K562 (cell line): Measurements from ENCODE around the gene ANO8. TPM values are rescaled to one million over a fixed set of nuclear protein-coding genes. Genes with fewer than 3 reads are reported as not detected.
A peak's percentile ranks its signal among the peaks of the same experiment; 100 is the strongest.

ENCODE experiments used
- BHLHE40 ChIP-seq: IDR thresholded peaks from 2 replicates; pipeline ENCODE4 v1.6.1; 2011; ENCODE audit warnings: low read length, improper control_type of control experiment
- CBFA2T3 ChIP-seq: fragments of 450-650 bp; IDR thresholded peaks from 2 replicates; pipeline ENCODE4 v1.6.1; 2017
- ESRRB ChIP-seq: fragments of 250-450 bp; sonication (Bioruptor Pico); IDR thresholded peaks from 2 replicates; pipeline ENCODE4 v1.5.0; 2020; ENCODE audit warnings: mild to moderate bottlenecking, moderate library complexity, borderline replicate concordance
- FOSL1 ChIP-seq: fragments of 200-800 bp; sonication (Bioruptor generic); conservative IDR thresholded peaks from 2 replicates; pipeline ENCODE4 v1.6.1; 2016; ENCODE audit warnings: missing genetic modification characterization, missing compliant biosample characterization
- IRF1 ChIP-seq: sonication (generic); formaldehyde crosslinking; IDR thresholded peaks from 2 replicates; pipeline ENCODE4 v1.8.0; 2022; ENCODE audit warnings: missing genetic modification reagents, mild to moderate bottlenecking, borderline replicate concordance
- KAT8 ChIP-seq: fragments of 450-650 bp; IDR thresholded peaks from 2 replicates; pipeline ENCODE4 v1.6.1; 2016; ENCODE audit warnings: low read depth, mild to moderate bottlenecking
- KLF16 ChIP-seq: IDR thresholded peaks from 2 replicates; pipeline ENCODE4 v1.6.1; 2016; ENCODE audit warnings: antibody characterized with exemption
- MEIS2 ChIP-seq: fragments of 450-650 bp; IDR thresholded peaks from 2 replicates; pipeline ENCODE4 v1.6.1; 2014; ENCODE audit warnings: mild to moderate bottlenecking; ENCODE audit not compliant: partially characterized antibody
- MTF1 ChIP-seq: fragments of 250-450 bp; sonication (Bioruptor Pico); IDR thresholded peaks from 2 replicates; pipeline ENCODE4 v1.9.0; 2021; ENCODE audit warnings: moderate library complexity, mild to moderate bottlenecking, inconsistent platforms, borderline replicate concordance
- NR2C2 ChIP-seq, 2 experiments: fragments of 200-800 bp in 1 of 2; sonication (Bioruptor generic) in 1 of 2; sonication (generic) in 1 of 2; formaldehyde crosslinking in 1 of 2; IDR thresholded peaks; 2 replicates each; pipeline versions ENCODE4 v1.6.1 to v1.8.0; 2016 to 2022; ENCODE audit warnings: mild to moderate bottlenecking in 1 of 2, missing compliant biosample characterization in 1 of 2, missing genetic modification characterization in 1 of 2, missing genetic modification reagents in 1 of 2
- PML ChIP-seq: IDR thresholded peaks from 2 replicates; pipeline ENCODE4 v1.6.1; 2012; ENCODE audit warnings: low read length, inconsistent platforms
- RFX5 ChIP-seq: IDR thresholded peaks from 2 replicates; pipeline ENCODE4 v1.6.1; 2011; ENCODE audit warnings: low read depth, mild to moderate bottlenecking, improper control_type of control experiment, low read length
- SMARCA4 ChIP-seq: fragments of 450-650 bp; IDR thresholded peaks from 2 replicates; pipeline ENCODE4 v1.6.1; 2016
- SOX6 ChIP-seq: fragments of 450-650 bp; IDR thresholded peaks from 2 replicates; pipeline ENCODE4 v1.6.1; 2014; ENCODE audit warnings: mild to moderate bottlenecking
- SRSF1 ChIP-seq: fragments of 200-400 bp; formaldehyde crosslinking; IDR thresholded peaks from 2 replicates; pipeline ENCODE4 v1.6.1; 2017; ENCODE audit warnings: mild to moderate bottlenecking, low read depth, low read length, moderate library complexity
- ZBTB2 ChIP-seq: fragments of 450-650 bp; IDR thresholded peaks from 2 replicates; pipeline ENCODE4 v1.6.1; 2016; ENCODE audit warnings: antibody characterized with exemption
- ZNF282 ChIP-seq: sonication (generic); formaldehyde crosslinking; IDR thresholded peaks from 2 replicates; pipeline ENCODE4 v1.8.1; 2023; ENCODE audit warnings: missing genetic modification reagents
- ZNF311 ChIP-seq: fragments of 250-450 bp; sonication (Bioruptor Pico); IDR thresholded peaks from 2 replicates; pipeline ENCODE4 v1.4.0; 2020; ENCODE audit warnings: mild to moderate bottlenecking, moderate library complexity
- ZNF41 ChIP-seq: fragments of 250-450 bp; sonication (Bioruptor Pico); conservative IDR thresholded peaks from 2 replicates; pipeline ENCODE4 v1.4.0; 2020; ENCODE audit warnings: mild to moderate bottlenecking
- ZNF740 ChIP-seq, 3 experiments: fragments of 200-800 bp in 1 of 3; sonication (Bioruptor generic) in 1 of 3; sonication (generic) in 1 of 3; formaldehyde crosslinking in 1 of 3; IDR thresholded peaks; 2 replicates each; pipeline versions ENCODE4 v1.6.1 to v1.8.0; 2016 to 2022; ENCODE audit warnings: mild to moderate bottlenecking in 2 of 3, missing compliant biosample characterization in 2 of 3, missing genetic modification characterization in 2 of 3, missing genetic modification reagents in 1 of 3
- ZNF785 ChIP-seq: fragments of 250-450 bp; sonication (Bioruptor Pico); IDR thresholded peaks from 2 replicates; pipeline ENCODE4 v1.4.0; 2020; ENCODE audit warnings: mild to moderate bottlenecking
- polyA plus RNA-seq, 8 experiments: library from polyadenylated mRNA; depleted of rRNA in 4 of 8; stranded (reverse) in 5 of 8; unstranded in 3 of 8; fragments of >200 nt; fragmentation: Nextera tagmentation in 2 of 8; fragmentation: Illumina TruSeq in 1 of 8; extraction: Ambion mirVana in 2 of 8; extraction: Trizol in 1 of 8; gene quantifications; 2 replicates each; pipeline versions ENCODE4 v1.2.1 to v1.2.3, GENCODE V29; 2011 to 2014; ENCODE audit warnings: inconsistent platforms in 1 of 8, missing spikeins in 1 of 8
- total RNA-seq, 7 experiments: library from RNA; depleted of rRNA in 6 of 7; stranded (reverse); fragments of >200 nt in 6 of 7; fragmentation: Illumina TruSeq in 2 of 7; extraction: Trizol in 2 of 7; gene quantifications; 2 replicates each; pipeline versions ENCODE4 v1.2.1 to v1.2.3, GENCODE V29; 2011 to 2021; ENCODE audit warnings: low replicate concordance in 1 of 7
- TF ChIP-seq, protein P1 (sequence below): fragments of 450-650 bp; conservative IDR thresholded peaks from 2 replicates; pipeline ENCODE4 v1.6.1; 2016; ENCODE audit warnings: missing genetic modification characterization, low read depth, mild to moderate bottlenecking, control low read depth, missing compliant biosample characterization
- TF ChIP-seq, protein P2 (sequence below): fragments of 450-650 bp; IDR thresholded peaks from 2 replicates; pipeline ENCODE4 v1.7.0; 2016; ENCODE audit warnings: borderline replicate concordance

Gene ANO8
- total and polyA plus RNA-seq, 9 of the 15 experiments (the other 6 are each of a cell fraction or from before 2014, with no cell fraction given), result 0.07 to 7.6 (median 2.3) TPM; not detected in 1

DNA sequence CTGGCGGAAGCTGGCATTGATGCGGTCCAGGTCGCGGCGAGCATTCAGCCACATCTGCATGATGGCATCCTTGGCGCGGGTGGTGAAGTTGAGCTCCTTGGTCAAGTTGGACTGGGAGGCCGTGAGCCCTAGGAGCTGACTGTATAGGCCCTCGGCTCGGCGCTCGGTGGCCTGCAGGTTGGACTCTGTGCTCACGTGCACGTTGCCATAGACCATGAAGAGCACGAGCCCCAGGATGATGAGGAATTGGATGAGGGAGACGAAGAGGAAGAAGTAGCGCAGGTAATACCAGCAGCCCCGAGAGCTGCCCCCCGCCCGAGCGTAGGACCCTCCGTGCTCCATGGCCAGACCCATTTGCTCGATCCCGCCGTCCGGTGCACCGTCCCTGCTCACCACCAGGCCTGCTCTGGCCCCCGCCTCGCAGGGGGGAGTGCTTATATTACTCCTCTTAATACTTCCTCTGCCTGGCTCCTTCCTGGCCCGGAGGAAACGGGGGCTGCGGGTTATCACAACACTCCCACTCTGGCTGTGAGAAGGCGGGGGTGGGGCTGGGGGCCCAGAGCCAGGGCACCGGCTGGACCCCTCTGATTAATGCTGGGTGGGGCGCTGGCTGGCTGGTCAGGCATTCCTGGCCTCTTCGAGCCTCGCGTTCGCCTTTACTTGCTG, 42.4 kb upstream of the ANO8 start, which contains the start of gene PLVAP (continued):
- TF ChIP-seq CBFA2T3, result peak; percentile 86
- peak; percentile 63 for TF ChIP-seq SMARCA4
- TF ChIP-seq MEIS2, result no peak
- no peak for TF ChIP-seq RFX5
- TF ChIP-seq MTF1, result no peak
- TF ChIP-seq ZNF785 (CRISPR knock-in tag), result no peak
- TF ChIP-seq, protein P1, sequence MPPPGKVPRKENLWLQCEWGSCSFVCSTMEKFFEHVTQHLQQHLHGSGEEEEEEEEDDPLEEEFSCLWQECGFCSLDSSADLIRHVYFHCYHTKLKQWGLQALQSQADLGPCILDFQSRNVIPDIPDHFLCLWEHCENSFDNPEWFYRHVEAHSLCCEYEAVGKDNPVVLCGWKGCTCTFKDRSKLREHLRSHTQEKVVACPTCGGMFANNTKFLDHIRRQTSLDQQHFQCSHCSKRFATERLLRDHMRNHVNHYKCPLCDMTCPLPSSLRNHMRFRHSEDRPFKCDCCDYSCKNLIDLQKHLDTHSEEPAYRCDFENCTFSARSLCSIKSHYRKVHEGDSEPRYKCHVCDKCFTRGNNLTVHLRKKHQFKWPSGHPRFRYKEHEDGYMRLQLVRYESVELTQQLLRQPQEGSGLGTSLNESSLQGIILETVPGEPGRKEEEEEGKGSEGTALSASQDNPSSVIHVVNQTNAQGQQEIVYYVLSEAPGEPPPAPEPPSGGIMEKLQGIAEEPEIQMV (tag), result no peak
- no peak for TF ChIP-seq FOSL1 (tag)
- peak; percentile 72 for TF ChIP-seq BHLHE40
- TF ChIP-seq, protein P2, sequence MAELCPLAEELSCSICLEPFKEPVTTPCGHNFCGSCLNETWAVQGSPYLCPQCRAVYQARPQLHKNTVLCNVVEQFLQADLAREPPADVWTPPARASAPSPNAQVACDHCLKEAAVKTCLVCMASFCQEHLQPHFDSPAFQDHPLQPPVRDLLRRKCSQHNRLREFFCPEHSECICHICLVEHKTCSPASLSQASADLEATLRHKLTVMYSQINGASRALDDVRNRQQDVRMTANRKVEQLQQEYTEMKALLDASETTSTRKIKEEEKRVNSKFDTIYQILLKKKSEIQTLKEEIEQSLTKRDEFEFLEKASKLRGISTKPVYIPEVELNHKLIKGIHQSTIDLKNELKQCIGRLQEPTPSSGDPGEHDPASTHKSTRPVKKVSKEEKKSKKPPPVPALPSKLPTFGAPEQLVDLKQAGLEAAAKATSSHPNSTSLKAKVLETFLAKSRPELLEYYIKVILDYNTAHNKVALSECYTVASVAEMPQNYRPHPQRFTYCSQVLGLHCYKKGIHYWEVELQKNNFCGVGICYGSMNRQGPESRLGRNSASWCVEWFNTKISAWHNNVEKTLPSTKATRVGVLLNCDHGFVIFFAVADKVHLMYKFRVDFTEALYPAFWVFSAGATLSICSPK, result no peak
- no peak for TF ChIP-seq ZNF282 (CRISPR knock-in tag)
- no peak for TF ChIP-seq KAT8
- TF ChIP-seq ZNF740 (CRISPR knock-in tag; IDR thresholded peaks at IDR 0.05), result peak; percentile 61; the same call in 1 of the 2 replicates
- TF ChIP-seq ZNF740 (tag; IDR thresholded peaks at IDR 0.05), result no peak
- TF ChIP-seq NR2C2 (CRISPR knock-in tag; IDR thresholded peaks at IDR 0.05), result no peak
- no peak for TF ChIP-seq NR2C2 (tag; IDR thresholded peaks at IDR 0.05)
- TF ChIP-seq SOX6, result no peak
- no peak for TF ChIP-seq ZNF41 (CRISPR knock-in tag)
- TF ChIP-seq KLF16, result peak; percentile 74; the same call in 1 of the 2 replicates
- no peak for TF ChIP-seq SRSF1
- TF ChIP-seq ESRRB (CRISPR knock-in tag), result no peak
- TF ChIP-seq ZBTB2, result no peak
- no peak for TF ChIP-seq IRF1 (CRISPR knock-in tag)
- no peak for TF ChIP-seq PML
- no peak for TF ChIP-seq ZNF311 (CRISPR knock-in tag)
